WTC11 (cell line): ENCODE data around the gene KCNC2. TPM values are rescaled to one million over a fixed set of nuclear protein-coding genes. Genes with fewer than 3 reads are reported as not detected.

Experiments
- ATAC-seq: fragments of 200-7000 bp; cut with Tn5 transposase; 2 replicates; pipeline ENCODE4 v1.10.0; 2021; ENCODE audit warnings: mild to moderate bottlenecking, moderate library complexity
- CTCF ChIA-PET: fragments of 300-600 bp; sonication (Branson Sonifier 250); formaldehyde crosslinking; loops from one replicate; lab custom pipeline; 2021; ENCODE audit warnings: antibody characterized with exemption; lab: Charles Lee
- POLR2A ChIA-PET: fragments of 350-600 bp; sonication (Branson Sonifier 250); formaldehyde crosslinking; loops from one replicate; lab custom pipeline; 2021; ENCODE audit warnings: antibody characterized with exemption; lab: Charles Lee
- DNase-seq: peaks from one replicate; pipeline ENCODE4 v3.0.0; 2021; ENCODE audit warnings: low spot score
- H3K27ac Mint-ChIP-seq: 2 replicates; pipeline ENCODE4 v1.8.0; 2021; ENCODE audit warnings: mixed read lengths
- H3K27me3 Mint-ChIP-seq: 2 replicates; pipeline ENCODE4 v1.8.0; 2021; ENCODE audit warnings: low read depth, mild to moderate bottlenecking, moderate library complexity, mixed read lengths
- H3K36me3 Mint-ChIP-seq: 2 replicates; pipeline ENCODE4 v1.8.0; 2021; ENCODE audit warnings: mixed read lengths
- H3K4me1 Mint-ChIP-seq: 2 replicates; pipeline ENCODE4 v1.8.0; 2022; ENCODE audit warnings: mixed read lengths
- H3K4me3 Mint-ChIP-seq: 2 replicates; pipeline ENCODE4 v1.8.0; 2021; ENCODE audit warnings: mild to moderate bottlenecking, moderate library complexity, mixed read lengths
- H3K9me3 Mint-ChIP-seq: 2 replicates; pipeline ENCODE4 v1.8.0; 2021; ENCODE audit warnings: mixed read lengths
- CBFB ChIP-seq: sonication (generic); formaldehyde crosslinking; IDR thresholded peaks from 2 replicates; pipeline ENCODE4 v1.8.1; 2022; ENCODE audit warnings: mild to moderate bottlenecking, low read depth, missing genetic modification reagents
- CREM ChIP-seq: sonication (generic); formaldehyde crosslinking; IDR thresholded peaks from 2 replicates; pipeline ENCODE4 v1.8.1; 2022; ENCODE audit warnings: mild to moderate bottlenecking, missing genetic modification reagents, moderate library complexity
- E2F1 ChIP-seq: sonication (generic); formaldehyde crosslinking; IDR thresholded peaks from 2 replicates; pipeline ENCODE4 v1.8.0; 2022; ENCODE audit warnings: mild to moderate bottlenecking, missing genetic modification reagents
- ELF4 ChIP-seq: sonication (generic); formaldehyde crosslinking; IDR thresholded peaks from 2 replicates; pipeline ENCODE4 v1.8.1; 2022; ENCODE audit warnings: low read depth, mild to moderate bottlenecking, moderate library complexity, missing genetic modification reagents
- ETV6 ChIP-seq: sonication (generic); formaldehyde crosslinking; IDR thresholded peaks from 2 replicates; pipeline ENCODE4 v1.8.1; 2022; ENCODE audit warnings: mild to moderate bottlenecking, missing genetic modification reagents
- HMGA2 ChIP-seq: fragments of 250-450 bp; sonication (Bioruptor Pico); IDR thresholded peaks from 2 replicates; pipeline ENCODE4 v1.4.0; 2021; ENCODE audit warnings: mild to moderate bottlenecking, moderate library complexity
- MYBL2 ChIP-seq: sonication (generic); formaldehyde crosslinking; IDR thresholded peaks from 2 replicates; pipeline ENCODE4 v1.8.1; 2023; ENCODE audit warnings: mild to moderate bottlenecking, moderate library complexity, missing genetic modification reagents
- NFATC4 ChIP-seq: fragments of 250-450 bp; sonication (Bioruptor Pico); IDR thresholded peaks from 2 replicates; pipeline ENCODE4 v1.9.0; 2021; ENCODE audit warnings: mild to moderate bottlenecking
- NFE2L1 ChIP-seq: sonication (generic); formaldehyde crosslinking; IDR thresholded peaks from 2 replicates; pipeline ENCODE4 v1.8.1; 2023; ENCODE audit warnings: missing genetic modification reagents
- TCF7 ChIP-seq: sonication (generic); formaldehyde crosslinking; IDR thresholded peaks from 2 replicates; pipeline ENCODE4 v1.8.0; 2022; ENCODE audit warnings: mild to moderate bottlenecking, low read depth, missing genetic modification reagents, moderate library complexity
- TP53 ChIP-seq: sonication (generic); formaldehyde crosslinking; IDR thresholded peaks from 2 replicates; pipeline ENCODE4 v1.8.1; 2023; ENCODE audit warnings: mild to moderate bottlenecking, missing genetic modification reagents
- ZNF263 ChIP-seq: sonication (generic); formaldehyde crosslinking; IDR thresholded peaks from 2 replicates; pipeline ENCODE4 v1.8.1; 2022; ENCODE audit warnings: low read depth, mild to moderate bottlenecking, moderate library complexity, missing genetic modification reagents
- ZNF317 ChIP-seq: sonication (generic); formaldehyde crosslinking; IDR thresholded peaks from 2 replicates; pipeline ENCODE4 v1.8.1; 2023; ENCODE audit warnings: low read depth, mild to moderate bottlenecking, moderate library complexity, missing genetic modification reagents, borderline replicate concordance
- ZNF416 ChIP-seq: fragments of 250-450 bp; sonication (Bioruptor Pico); IDR thresholded peaks from 2 replicates; pipeline ENCODE4 v1.9.0; 2021; ENCODE audit warnings: mild to moderate bottlenecking, inconsistent platforms
- ZNF423 ChIP-seq: fragments of 250-450 bp; sonication (Bioruptor Pico); IDR thresholded peaks from 2 replicates; pipeline ENCODE4 v2.1.2; 2022; ENCODE audit warnings: mild to moderate bottlenecking, moderate library complexity
- ZNF671 ChIP-seq: fragments of 250-450 bp; sonication (Bioruptor Pico); IDR thresholded peaks from 2 replicates; pipeline ENCODE4 v1.8.0; 2021; ENCODE audit warnings: mild to moderate bottlenecking
- total RNA-seq: library from RNA; stranded (reverse); gene quantifications from 3 replicates; pipeline ENCODE4 v1.2.3, GENCODE V29; 2021
- TF ChIP-seq, protein P1 (sequence below): fragments of 250-450 bp; sonication (Bioruptor Pico); IDR thresholded peaks from 2 replicates; pipeline ENCODE4 v1.9.0; 2021; ENCODE audit warnings: mild to moderate bottlenecking
- TF ChIP-seq, protein P2 (sequence below): sonication (generic); formaldehyde crosslinking; IDR thresholded peaks from 2 replicates; pipeline ENCODE4 v1.8.1; 2022; ENCODE audit warnings: low read depth, missing genetic modification reagents, borderline replicate concordance
- TF ChIP-seq, protein P3 (sequence below): fragments of 250-450 bp; sonication (Bioruptor Pico); IDR thresholded peaks from 2 replicates; pipeline ENCODE4 v1.9.0; 2021; ENCODE audit warnings: mild to moderate bottlenecking, borderline replicate concordance

Gene KCNC2
- total RNA-seq, 1 experiment from 2014 or later: not detected

DNA sequence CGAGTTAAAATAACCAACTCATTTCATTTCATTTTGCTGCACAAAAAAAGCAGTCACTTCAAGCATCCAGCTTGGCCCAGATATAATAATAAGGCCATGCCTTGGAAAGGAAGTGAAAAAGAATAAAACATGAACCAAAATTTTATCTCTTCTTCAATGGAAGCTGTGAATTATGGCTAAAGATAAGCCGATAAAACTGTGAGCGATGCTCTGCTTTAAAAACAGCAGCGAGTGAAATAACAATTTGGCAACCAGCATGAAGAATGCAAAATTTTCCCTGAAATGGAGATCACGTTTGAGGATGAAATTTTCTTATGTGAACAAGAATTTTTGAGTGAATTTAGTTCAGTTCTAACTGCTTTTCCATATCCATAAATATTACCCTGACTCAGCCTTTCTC, 70.4 kb downstream of the KCNC2 start (continued):
- TF ChIP-seq, protein P1, sequence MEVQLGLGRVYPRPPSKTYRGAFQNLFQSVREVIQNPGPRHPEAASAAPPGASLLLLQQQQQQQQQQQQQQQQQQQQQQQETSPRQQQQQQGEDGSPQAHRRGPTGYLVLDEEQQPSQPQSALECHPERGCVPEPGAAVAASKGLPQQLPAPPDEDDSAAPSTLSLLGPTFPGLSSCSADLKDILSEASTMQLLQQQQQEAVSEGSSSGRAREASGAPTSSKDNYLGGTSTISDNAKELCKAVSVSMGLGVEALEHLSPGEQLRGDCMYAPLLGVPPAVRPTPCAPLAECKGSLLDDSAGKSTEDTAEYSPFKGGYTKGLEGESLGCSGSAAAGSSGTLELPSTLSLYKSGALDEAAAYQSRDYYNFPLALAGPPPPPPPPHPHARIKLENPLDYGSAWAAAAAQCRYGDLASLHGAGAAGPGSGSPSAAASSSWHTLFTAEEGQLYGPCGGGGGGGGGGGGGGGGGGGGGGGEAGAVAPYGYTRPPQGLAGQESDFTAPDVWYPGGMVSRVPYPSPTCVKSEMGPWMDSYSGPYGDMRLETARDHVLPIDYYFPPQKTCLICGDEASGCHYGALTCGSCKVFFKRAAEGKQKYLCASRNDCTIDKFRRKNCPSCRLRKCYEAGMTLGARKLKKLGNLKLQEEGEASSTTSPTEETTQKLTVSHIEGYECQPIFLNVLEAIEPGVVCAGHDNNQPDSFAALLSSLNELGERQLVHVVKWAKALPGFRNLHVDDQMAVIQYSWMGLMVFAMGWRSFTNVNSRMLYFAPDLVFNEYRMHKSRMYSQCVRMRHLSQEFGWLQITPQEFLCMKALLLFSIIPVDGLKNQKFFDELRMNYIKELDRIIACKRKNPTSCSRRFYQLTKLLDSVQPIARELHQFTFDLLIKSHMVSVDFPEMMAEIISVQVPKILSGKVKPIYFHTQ (CRISPR knock-in tag): no peak
- no peak for TF ChIP-seq ZNF263
- TF ChIP-seq, all 79 proteins: peak for 0

DNA sequence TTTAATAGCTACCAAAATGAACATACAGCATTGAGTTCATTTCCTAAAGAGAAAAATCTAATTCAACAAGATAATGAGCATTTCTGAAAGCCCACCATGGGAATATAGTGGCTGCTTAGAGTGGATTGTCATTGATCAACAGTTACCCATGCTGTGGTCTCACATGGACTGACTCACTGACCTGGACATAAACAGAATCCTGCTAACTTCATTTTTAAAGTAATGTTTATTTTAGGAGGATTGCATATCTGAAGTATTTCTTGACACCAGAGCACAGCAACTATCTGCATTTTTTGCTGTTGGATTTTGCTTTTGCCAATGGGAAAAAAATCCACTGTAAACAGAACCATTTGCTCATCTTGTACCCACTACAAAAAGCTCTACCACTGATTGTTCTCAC, 71.7 kb downstream of the KCNC2 start:
- no peak for ATAC-seq
- ChIA-PET CTCF (no interaction called here), POLR2A (no interaction called here)
- H3K4me3 Mint-ChIP-seq: no peak overlapping the region
- no peaks in the 10 kb centered on the region for H3K27me3 Mint-ChIP-seq
- H3K27ac Mint-ChIP-seq: no peak overlapping the region
- H3K36me3 Mint-ChIP-seq: no peaks in the 10 kb centered on the region
- no peak for DNase-seq
- TF ChIP-seq NFATC4 (CRISPR knock-in tag) (no peak), ETV6 (CRISPR knock-in tag) (no peak), TCF7 (no peak), CREM (no peak), TP53 (CRISPR knock-in tag) (no peak), ELF4 (CRISPR knock-in tag) (no peak), ZNF423 (CRISPR knock-in tag) (no peak), NFE2L1 (CRISPR knock-in tag) (no peak), CBFB (CRISPR knock-in tag) (no peak), E2F1 (CRISPR knock-in tag) (no peak), ZNF317 (no peak)
- TF ChIP-seq, protein P2, sequence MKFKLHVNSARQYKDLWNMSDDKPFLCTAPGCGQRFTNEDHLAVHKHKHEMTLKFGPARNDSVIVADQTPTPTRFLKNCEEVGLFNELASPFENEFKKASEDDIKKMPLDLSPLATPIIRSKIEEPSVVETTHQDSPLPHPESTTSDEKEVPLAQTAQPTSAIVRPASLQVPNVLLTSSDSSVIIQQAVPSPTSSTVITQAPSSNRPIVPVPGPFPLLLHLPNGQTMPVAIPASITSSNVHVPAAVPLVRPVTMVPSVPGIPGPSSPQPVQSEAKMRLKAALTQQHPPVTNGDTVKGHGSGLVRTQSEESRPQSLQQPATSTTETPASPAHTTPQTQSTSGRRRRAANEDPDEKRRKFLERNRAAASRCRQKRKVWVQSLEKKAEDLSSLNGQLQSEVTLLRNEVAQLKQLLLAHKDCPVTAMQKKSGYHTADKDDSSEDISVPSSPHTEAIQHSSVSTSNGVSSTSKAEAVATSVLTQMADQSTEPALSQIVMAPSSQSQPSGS (CRISPR knock-in tag): no peak
- TF ChIP-seq, protein P3, sequence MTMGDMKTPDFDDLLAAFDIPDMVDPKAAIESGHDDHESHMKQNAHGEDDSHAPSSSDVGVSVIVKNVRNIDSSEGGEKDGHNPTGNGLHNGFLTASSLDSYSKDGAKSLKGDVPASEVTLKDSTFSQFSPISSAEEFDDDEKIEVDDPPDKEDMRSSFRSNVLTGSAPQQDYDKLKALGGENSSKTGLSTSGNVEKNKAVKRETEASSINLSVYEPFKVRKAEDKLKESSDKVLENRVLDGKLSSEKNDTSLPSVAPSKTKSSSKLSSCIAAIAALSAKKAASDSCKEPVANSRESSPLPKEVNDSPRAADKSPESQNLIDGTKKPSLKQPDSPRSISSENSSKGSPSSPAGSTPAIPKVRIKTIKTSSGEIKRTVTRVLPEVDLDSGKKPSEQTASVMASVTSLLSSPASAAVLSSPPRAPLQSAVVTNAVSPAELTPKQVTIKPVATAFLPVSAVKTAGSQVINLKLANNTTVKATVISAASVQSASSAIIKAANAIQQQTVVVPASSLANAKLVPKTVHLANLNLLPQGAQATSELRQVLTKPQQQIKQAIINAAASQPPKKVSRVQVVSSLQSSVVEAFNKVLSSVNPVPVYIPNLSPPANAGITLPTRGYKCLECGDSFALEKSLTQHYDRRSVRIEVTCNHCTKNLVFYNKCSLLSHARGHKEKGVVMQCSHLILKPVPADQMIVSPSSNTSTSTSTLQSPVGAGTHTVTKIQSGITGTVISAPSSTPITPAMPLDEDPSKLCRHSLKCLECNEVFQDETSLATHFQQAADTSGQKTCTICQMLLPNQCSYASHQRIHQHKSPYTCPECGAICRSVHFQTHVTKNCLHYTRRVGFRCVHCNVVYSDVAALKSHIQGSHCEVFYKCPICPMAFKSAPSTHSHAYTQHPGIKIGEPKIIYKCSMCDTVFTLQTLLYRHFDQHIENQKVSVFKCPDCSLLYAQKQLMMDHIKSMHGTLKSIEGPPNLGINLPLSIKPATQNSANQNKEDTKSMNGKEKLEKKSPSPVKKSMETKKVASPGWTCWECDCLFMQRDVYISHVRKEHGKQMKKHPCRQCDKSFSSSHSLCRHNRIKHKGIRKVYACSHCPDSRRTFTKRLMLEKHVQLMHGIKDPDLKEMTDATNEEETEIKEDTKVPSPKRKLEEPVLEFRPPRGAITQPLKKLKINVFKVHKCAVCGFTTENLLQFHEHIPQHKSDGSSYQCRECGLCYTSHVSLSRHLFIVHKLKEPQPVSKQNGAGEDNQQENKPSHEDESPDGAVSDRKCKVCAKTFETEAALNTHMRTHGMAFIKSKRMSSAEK: no peak
- H3K9me3 Mint-ChIP-seq: no peaks in the 10 kb centered on the region
- no peaks in the 10 kb centered on the region for H3K4me1 Mint-ChIP-seq

- TF ChIP-seq ZNF671 (no peak), ZNF317 (no peak), MYBL2 (CRISPR knock-in tag) (no peak), HMGA2 (CRISPR knock-in tag) (no peak), NFE2L1 (CRISPR knock-in tag) (no peak), CBFB (CRISPR knock-in tag) (no peak), ZNF416 (no peak)
- H3K4me3 Mint-ChIP-seq: no peak overlapping the region
- ChIA-PET CTCF (no interaction called here), POLR2A (no interaction called here)
- no peaks in the 10 kb centered on the region for H3K4me1 Mint-ChIP-seq
- H3K27ac Mint-ChIP-seq: no peak overlapping the region
- DNase-seq: no peak
- H3K27me3 Mint-ChIP-seq: no peaks in the 10 kb centered on the region
- H3K9me3 Mint-ChIP-seq: no peaks in the 10 kb centered on the region
- H3K36me3 Mint-ChIP-seq: no peaks in the 10 kb centered on the region
- no peak for ATAC-seq
Observed at GRCh38 chr12:75135026-75135425, 74.6 kb downstream of the KCNC2 start.
